Liver (tissue), 3 donors: ENCODE measurements around the gene STK39.

ENCODE experiments used
- SP1 ChIP-seq: IDR thresholded peaks from 2 replicates; pipeline ENCODE4 v1.6.1; 2018; ENCODE audit warnings: antibody characterized with exemption, mild to moderate bottlenecking
- TF ChIP-seq, protein P1 (sequence below): fragments of 150-350 bp; IDR thresholded peaks from 2 replicates; pipeline ENCODE4 v1.5.1; 2017; ENCODE audit warnings: improper control_type of control experiment, low read depth, low read length; ENCODE audit not compliant: missing input control
- donor health status: healthy.
- donor health status: healthy.

DNA sequence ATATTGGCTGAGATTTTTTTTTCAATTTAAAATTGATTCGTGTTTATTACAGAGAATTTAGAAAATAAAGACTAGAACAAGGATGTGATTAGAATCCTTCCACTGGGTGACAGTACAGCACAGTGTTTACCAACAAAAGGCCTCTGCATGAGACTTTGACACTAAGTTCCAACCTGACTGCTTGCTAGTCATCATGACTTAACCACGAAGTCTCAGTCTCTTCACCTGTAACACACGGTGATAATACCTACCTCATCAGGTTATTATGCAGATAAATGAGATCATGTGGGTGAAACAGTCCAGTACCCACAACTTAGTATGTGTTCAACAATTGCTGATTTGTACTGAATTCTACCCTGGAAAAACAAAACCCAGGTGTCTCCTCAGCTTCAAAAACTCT lies 151.2 kb downstream of the STK39 start:
- TF ChIP-seq, protein P1, sequence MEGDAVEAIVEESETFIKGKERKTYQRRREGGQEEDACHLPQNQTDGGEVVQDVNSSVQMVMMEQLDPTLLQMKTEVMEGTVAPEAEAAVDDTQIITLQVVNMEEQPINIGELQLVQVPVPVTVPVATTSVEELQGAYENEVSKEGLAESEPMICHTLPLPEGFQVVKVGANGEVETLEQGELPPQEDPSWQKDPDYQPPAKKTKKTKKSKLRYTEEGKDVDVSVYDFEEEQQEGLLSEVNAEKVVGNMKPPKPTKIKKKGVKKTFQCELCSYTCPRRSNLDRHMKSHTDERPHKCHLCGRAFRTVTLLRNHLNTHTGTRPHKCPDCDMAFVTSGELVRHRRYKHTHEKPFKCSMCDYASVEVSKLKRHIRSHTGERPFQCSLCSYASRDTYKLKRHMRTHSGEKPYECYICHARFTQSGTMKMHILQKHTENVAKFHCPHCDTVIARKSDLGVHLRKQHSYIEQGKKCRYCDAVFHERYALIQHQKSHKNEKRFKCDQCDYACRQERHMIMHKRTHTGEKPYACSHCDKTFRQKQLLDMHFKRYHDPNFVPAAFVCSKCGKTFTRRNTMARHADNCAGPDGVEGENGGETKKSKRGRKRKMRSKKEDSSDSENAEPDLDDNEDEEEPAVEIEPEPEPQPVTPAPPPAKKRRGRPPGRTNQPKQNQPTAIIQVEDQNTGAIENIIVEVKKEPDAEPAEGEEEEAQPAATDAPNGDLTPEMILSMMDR = no peak
- no peak for TF ChIP-seq SP1
